Lower leg skin (tissue), 4 donors: ENCODE data around the gene PTPRN2. TPM values are rescaled to one million over a fixed set of nuclear protein-coding genes. Genes with fewer than 3 reads are reported as not detected.

ENCODE experiments used
- DNase-seq, 2 donors: peaks; one replicate each; pipeline ENCODE4 v3.0.0-alpha.2; 2019; ENCODE audit warnings: low spot score in 2 of 2
- H3K4me3 ChIP-seq: fragments of 200-600 bp; sonication (generic); 2 replicates; pipeline ENCODE4 v1.5.1; 2017; ENCODE audit warnings: mild to moderate bottlenecking, low read depth; ENCODE audit not compliant: poor library complexity, severe bottlenecking
- CTCF ChIP-seq, 3 donors: fragments of 450-650 bp; IDR thresholded peaks; one replicate each; pipeline ENCODE4 v1.5.1; 2016; ENCODE audit warnings: antibody characterized with exemption in 3 of 3, mild to moderate bottlenecking in 3 of 3, moderate library complexity in 2 of 3
- POLR2A ChIP-seq, 2 donors: fragments of 450-650 bp; IDR thresholded peaks; one replicate each; pipeline ENCODE4 v1.6.1; 2016 to 2017; ENCODE audit warnings: antibody characterized with exemption in 2 of 2, mild to moderate bottlenecking in 1 of 2, moderate library complexity in 1 of 2
- WGBS, 2 donors: methylation state at CpG; one replicate each; pipeline ENCODE4 v1.1.5; 2018; 5-methylcytosine and 5-hydroxymethylcytosine counted together
- intact Hi-C: fragments of 100-400 bp; cut with DNase I; formaldehyde crosslinking; loops from one replicate; pipeline ENCODE4 v1.15.0; 2023; ENCODE audit warnings: low total_unique reads
- total RNA-seq, 4 donors: library from RNA; depleted of rRNA; stranded (reverse); fragments of >200 nt; gene quantifications; one replicate each; pipeline ENCODE4 v1.1.0, GENCODE V29; 2016

The PTPRN2 gene
- total RNA-seq, 4 donors from 2014 or later: 0.11 to 1.6 (median 0.92) TPM

GRCh38 chr7:157754416-157754790 lies 833.2 kb downstream of the PTPRN2 start:
- no peak for DNase-seq
- WGBS, 2 donors: 83 to 86% methylated on average over 9 of the region's 9 CpGs
- intact Hi-C loops: no loop called here
- TF ChIP-seq CTCF (IDR thresholded peaks at IDR 0.05) (no peak), POLR2A (IDR thresholded peaks at IDR 0.05) (no peak)
- H3K4me3 ChIP-seq: no peak overlapping the region

GRCh38 chr7:157753713-157754415 lies 833.8 kb downstream of the PTPRN2 start:
- H3K4me3 ChIP-seq: no peak overlapping the region
- DNase-seq: no peak
- WGBS, 2 donors: 85 to 89% methylated on average over 21 of the region's 21 CpGs
- TF ChIP-seq POLR2A (IDR thresholded peaks at IDR 0.05) (no peak), CTCF (IDR thresholded peaks at IDR 0.05) (no peak)
- intact Hi-C loops: no loop called here

- no peak for DNase-seq
- WGBS, 2 donors: 64 to 69% methylated on average over 17 of the region's 18 CpGs
- TF ChIP-seq CTCF (IDR thresholded peaks at IDR 0.05) (no peak), POLR2A (IDR thresholded peaks at IDR 0.05) (no peak)
- intact Hi-C loops: no loop called here
- H3K4me3 ChIP-seq: no peak overlapping the region
Observed at GRCh38 chr7:157752832-157753291, 834.8 kb downstream of the PTPRN2 start.

- WGBS, 2 donors: 77 to 78% methylated on average over 26 of the region's 27 CpGs
- intact Hi-C loops: no loop called here
- TF ChIP-seq POLR2A (IDR thresholded peaks at IDR 0.05): no peak
- no peak for TF ChIP-seq CTCF (IDR thresholded peaks at IDR 0.05)
- DNase-seq: no peak
- H3K4me3 ChIP-seq: no peak overlapping the region
Observed at GRCh38 chr7:157751951-157752673, 835.5 kb downstream of the PTPRN2 start.

- 74 to 81% methylated on average over 22 of the region's 22 CpGs for WGBS, 2 donors
Observed at GRCh38 chr7:157751406-157751805, 836.2 kb downstream of the PTPRN2 start.

More at GRCh38 chr7:157751406-157751805, 836.2 kb downstream of the PTPRN2 start:
- TF ChIP-seq CTCF (IDR thresholded peaks at IDR 0.05) (no peak), POLR2A (IDR thresholded peaks at IDR 0.05) (no peak)
- intact Hi-C loops: no loop called here
- H3K4me3 ChIP-seq: no peak overlapping the region
- DNase-seq: no peak
